Thyroid gland (tissue), 4 donors: Measurements from ENCODE around the gene EIF2AK3.

Experiments
- CTCF ChIP-seq, 6 experiments: fragments of 200-600 bp in 3 of 6; fragments of 450-650 bp in 3 of 6; sonication (generic) in 3 of 6; IDR thresholded peaks; one replicate each; pipeline ENCODE4 v1.5.1; 2016 to 2019; ENCODE audit warnings: antibody characterized with exemption in 6 of 6, mild to moderate bottlenecking in 2 of 6, inconsistent platforms in 1 of 6, moderate library complexity in 1 of 6
- POLR2A ChIP-seq, 2 donors: fragments of 450-650 bp; IDR thresholded peaks; one replicate each; pipeline ENCODE4 v1.6.1; 2017; ENCODE audit warnings: antibody characterized with exemption in 2 of 2, mild to moderate bottlenecking in 2 of 2, moderate library complexity in 1 of 2

- no peak for TF ChIP-seq POLR2A (IDR thresholded peaks at IDR 0.05)
- no peak for TF ChIP-seq CTCF (IDR thresholded peaks at IDR 0.05)
Measured at GRCh38 chr2:88564402-88564801, 62.9 kb downstream of the EIF2AK3 start.
